Liver (tissue), 9 donors: ENCODE results near the gene RASSF6. TPM values are rescaled to one million over a fixed set of nuclear protein-coding genes. Genes with fewer than 3 reads are reported as not detected.

ENCODE experiments used
- DNase-seq: peaks from one replicate; pipeline ENCODE4 v3.0.0-alpha.2; 2017; ENCODE audit warnings: low spot score
- H3K27ac ChIP-seq, 2 donors: one replicate each; pipeline ENCODE4 v1.7.0; 2013; ENCODE audit warnings: inconsistent platforms in 2 of 2, low read length in 2 of 2, control low read depth in 1 of 2, low read depth in 1 of 2, mild to moderate bottlenecking in 1 of 2
- H3K27me3 ChIP-seq, 4 donors: one replicate each; pipeline versions ENCODE4 v1.6.1 to v1.7.0; 2013; ENCODE audit warnings: low read length in 3 of 4, inconsistent platforms in 1 of 4, mild to moderate bottlenecking in 1 of 4, moderate library complexity in 1 of 4; ENCODE audit not compliant: control insufficient read depth in 4 of 4, insufficient read depth in 4 of 4
- H3K36me3 ChIP-seq, 4 donors: one replicate each; pipeline versions ENCODE4 v1.6.1 to v1.7.0; 2013; ENCODE audit warnings: low read length in 3 of 4, mild to moderate bottlenecking in 3 of 4, low read depth in 1 of 4, moderate library complexity in 1 of 4; ENCODE audit not compliant: control insufficient read depth in 4 of 4, insufficient read depth in 3 of 4
- H3K4me1 ChIP-seq, 4 donors: one replicate each; pipeline versions ENCODE4 v1.6.1 to v1.7.0; 2013; ENCODE audit warnings: low read length in 3 of 4, mild to moderate bottlenecking in 3 of 4, moderate library complexity in 1 of 4; ENCODE audit not compliant: control insufficient read depth in 4 of 4, insufficient read depth in 4 of 4
- H3K4me3 ChIP-seq, 3 donors: one replicate each; pipeline versions ENCODE4 v1.6.1 to v1.7.0; 2013; ENCODE audit warnings: low read length in 3 of 3, control low read depth in 1 of 3, low read depth in 1 of 3, mild to moderate bottlenecking in 1 of 3
- H3K9ac ChIP-seq, 2 donors: one replicate each; pipeline ENCODE4 v1.7.0; 2013; ENCODE audit warnings: low read length in 2 of 2, mild to moderate bottlenecking in 2 of 2, moderate library complexity in 2 of 2, control low read depth in 1 of 2, low read depth in 1 of 2
- H3K9me3 ChIP-seq, 4 donors: one replicate each; pipeline versions ENCODE4 v1.6.1 to v1.7.0; 2013; ENCODE audit warnings: low read length in 3 of 4; ENCODE audit not compliant: control insufficient read depth in 4 of 4
- ATF3 ChIP-seq: IDR thresholded peaks from 2 replicates; pipeline ENCODE4 v1.6.1; 2016; ENCODE audit warnings: antibody characterized with exemption
- CTCF ChIP-seq: fragments of 150-350 bp; IDR thresholded peaks from 2 replicates; pipeline ENCODE4 v1.5.1; 2017; ENCODE audit warnings: improper control_type of control experiment, low read depth, low read length; ENCODE audit not compliant: missing input control
- EGR1 ChIP-seq, 2 donors: IDR thresholded peaks; 2 replicates each; pipeline ENCODE4 v1.6.1; 2016 to 2018; ENCODE audit warnings: antibody characterized with exemption in 2 of 2, low read depth in 2 of 2
- FOXA1 ChIP-seq: IDR thresholded peaks from 2 replicates; pipeline ENCODE4 v1.6.1; 2016; ENCODE audit warnings: antibody characterized with exemption
- FOXA2 ChIP-seq: IDR thresholded peaks from 2 replicates; pipeline ENCODE4 v1.6.1; 2016; ENCODE audit warnings: antibody characterized with exemption
- GABPA ChIP-seq, 2 donors: IDR thresholded peaks in 1 of 2; conservative IDR thresholded peaks in 1 of 2; 2 replicates each; pipeline ENCODE4 v1.6.1; 2016; ENCODE audit warnings: antibody characterized with exemption in 2 of 2, mild to moderate bottlenecking in 1 of 2, moderate library complexity in 1 of 2
- HNF4A ChIP-seq, 2 donors: conservative IDR thresholded peaks; 2 replicates each; pipeline ENCODE4 v1.6.1; 2016; ENCODE audit warnings: antibody characterized with exemption in 2 of 2, mild to moderate bottlenecking in 2 of 2
- HNF4G ChIP-seq: IDR thresholded peaks from 2 replicates; pipeline ENCODE4 v1.6.1; 2016; ENCODE audit warnings: antibody characterized with exemption
- JUND ChIP-seq, 2 donors: IDR thresholded peaks; 2 replicates each; pipeline ENCODE4 v1.6.1; 2016; ENCODE audit warnings: antibody characterized with exemption in 2 of 2
- MAX ChIP-seq: IDR thresholded peaks from 2 replicates; pipeline ENCODE4 v1.6.1; 2016; ENCODE audit warnings: antibody characterized with exemption
- NR2F2 ChIP-seq: IDR thresholded peaks from 2 replicates; pipeline ENCODE4 v1.6.1; 2016; ENCODE audit warnings: antibody characterized with exemption
- RAD21 ChIP-seq, 2 donors: IDR thresholded peaks; 2 replicates each; pipeline ENCODE4 v1.6.1; 2016; ENCODE audit warnings: antibody characterized with exemption in 2 of 2, mild to moderate bottlenecking in 2 of 2
- REST ChIP-seq: IDR thresholded peaks from 2 replicates; pipeline ENCODE4 v1.6.1; 2016; ENCODE audit warnings: antibody characterized with exemption, mild to moderate bottlenecking
- RXRA ChIP-seq, 2 donors: IDR thresholded peaks; 2 replicates each; pipeline ENCODE4 v1.6.1; 2017 to 2018; ENCODE audit warnings: antibody characterized with exemption in 2 of 2, mild to moderate bottlenecking in 1 of 2
- SP1 ChIP-seq: IDR thresholded peaks from 2 replicates; pipeline ENCODE4 v1.6.1; 2018; ENCODE audit warnings: antibody characterized with exemption, mild to moderate bottlenecking
- TAF1 ChIP-seq: conservative IDR thresholded peaks from 2 replicates; pipeline ENCODE4 v1.6.1; 2016; ENCODE audit warnings: antibody characterized with exemption, mild to moderate bottlenecking
- YY1 ChIP-seq: IDR thresholded peaks from 2 replicates; pipeline ENCODE4 v1.6.1; 2016; ENCODE audit warnings: antibody characterized with exemption, mild to moderate bottlenecking
- ZBTB33 ChIP-seq: IDR thresholded peaks from 2 replicates; pipeline ENCODE4 v1.6.1; 2016; ENCODE audit warnings: antibody characterized with exemption
- polyA plus RNA-seq, 2 donors: library from polyadenylated mRNA; stranded (reverse) in 1 of 2; unstranded in 1 of 2; fragments of 200-250 nt in 1 of 2; fragments of >200 nt in 1 of 2; fragmentation: Nextera tagmentation in 1 of 2; extraction: Ambion mirVana in 1 of 2; gene quantifications; one replicate each; pipeline versions ENCODE4 v1.2.1 to v1.2.3, GENCODE V29; 2013 to 2015
- total RNA-seq, 2 donors: library from RNA; depleted of rRNA; stranded (reverse); fragments of >200 nt; gene quantifications; one replicate each; pipeline ENCODE4 v1.2.3, GENCODE V29; 2014
- donor health status: healthy.
- donor health status: healthy.
- donor health status: healthy.
- donor health status: healthy.
- donor health status: healthy.

RASSF6 gene
- total and polyA plus RNA-seq, 4 donors: 0.08 to 0.38 (median 0.12) TPM

- TF ChIP-seq CTCF (no peak), RAD21 (IDR thresholded peaks at IDR 0.05) (no peak)
Observed at GRCh38 chr4:73583666-73584065, 36.6 kb downstream of the RASSF6 start (continued).

GRCh38 chr4:73577371-73577770 lies 42.9 kb downstream of the RASSF6 start:
- Histone ChIP-seq H3K27ac (no peak overlapping the region), H3K36me3 (no peaks in the 10 kb centered on the region), H3K27me3 (no peaks in the 10 kb centered on the region), H3K9ac (no peak overlapping the region), H3K9me3 (no peaks in the 10 kb centered on the region), H3K4me1 (no peaks in the 10 kb centered on the region), H3K4me3 (no peak overlapping the region)
- TF ChIP-seq MAX (no peak), SP1 (no peak), GABPA (IDR thresholded peaks at IDR 0.05 in 1 of 2, conservative IDR thresholded peaks at IDR 0.05 in 1 of 2) (no peak), YY1 (no peak), TAF1 (no peak), EGR1 (IDR thresholded peaks at IDR 0.05; ENCODE audit: low read depth in 2 of 2) (no peak), RAD21 (IDR thresholded peaks at IDR 0.05) (no peak), FOXA1 (no peak), HNF4A (conservative IDR thresholded peaks at IDR 0.05) (no peak), JUND (IDR thresholded peaks at IDR 0.05) (no peak), CTCF (no peak), FOXA2 (no peak), RXRA (IDR thresholded peaks at IDR 0.05) (no peak), REST (no peak), HNF4G (no peak), ATF3 (no peak), ZBTB33 (no peak), NR2F2 (no peak)
- no peak for DNase-seq
